Measurements from ENCODE around the gene TOX4.
"Not testable (repeated sequence)": the region's sequence is repeated elsewhere in the genome, so short reads cannot be mapped to it uniquely, and the experiment has no call there.

Gene TOX4

GRCh38 chr14:21476925-21477681, at the start of gene TOX4, which contains the start of gene RAB2B:
TSS of gene TOX4 (plus strand) at chr14:21477195. CDS start at chr14:21477279, 84 bp downstream.
TSS of gene RAB2B (minus strand) at chr14:21476959. CDS start at chr14:21476872, 87 bp downstream.
- DNase-seq, result peak; percentile 98

- peak; percentile 49 for DNase-seq
Measured at GRCh38 chr14:21428930-21429329, 48.1 kb upstream of the TOX4 start.

DNA sequence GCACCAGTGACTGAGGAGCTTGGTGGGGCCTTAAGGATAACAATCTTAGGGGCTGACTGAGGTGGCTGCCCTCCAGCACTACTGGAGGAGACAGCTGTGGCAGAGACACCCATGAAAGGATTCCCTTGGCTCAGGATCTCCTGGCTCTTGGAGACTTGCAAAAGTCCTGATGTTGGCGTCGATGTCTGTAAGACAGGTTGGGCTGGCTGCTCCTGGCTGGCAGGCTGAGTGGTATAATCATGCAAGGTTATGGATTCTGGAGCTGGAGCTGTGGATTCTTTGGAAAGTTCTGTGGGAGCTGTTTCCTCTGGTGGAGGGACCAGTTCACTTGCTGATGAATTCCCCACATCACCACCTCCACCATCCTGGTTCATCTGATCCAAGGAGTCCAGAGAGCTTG, 45.9 kb upstream of the TOX4 start:
- DNase-seq, result no peak

- DNase-seq, result no peak
Measured at GRCh38 chr14:21436567-21437062, 40.4 kb upstream of the TOX4 start.

- peak; percentile 99 for DNase-seq
Measured at GRCh38 chr14:21437063-21437901, 39.7 kb upstream of the TOX4 start.

GRCh38 chr14:21440859-21441258, 36.1 kb upstream of the TOX4 start:
- DNase-seq, result no peak

- DNase-seq, result not testable (repeated sequence)
Measured at GRCh38 chr14:21442657-21443056, 34.3 kb upstream of the TOX4 start.

DNA sequence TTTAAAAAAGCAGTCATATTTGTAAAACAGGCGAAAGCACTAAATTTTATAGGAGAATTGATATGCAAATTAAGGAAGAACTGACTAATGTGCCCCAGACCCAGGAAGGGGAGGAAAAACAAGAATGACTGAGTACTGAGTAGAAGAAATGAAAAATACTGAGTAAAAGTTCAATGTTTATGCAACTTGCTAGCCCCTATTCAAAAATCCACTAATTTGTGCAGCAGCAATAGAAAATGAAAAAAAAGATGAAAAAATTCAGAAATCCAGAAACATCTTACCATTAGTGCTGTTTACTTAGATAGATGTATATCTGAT, 27.1 kb upstream of the TOX4 start:
- no peak for DNase-seq

DNA sequence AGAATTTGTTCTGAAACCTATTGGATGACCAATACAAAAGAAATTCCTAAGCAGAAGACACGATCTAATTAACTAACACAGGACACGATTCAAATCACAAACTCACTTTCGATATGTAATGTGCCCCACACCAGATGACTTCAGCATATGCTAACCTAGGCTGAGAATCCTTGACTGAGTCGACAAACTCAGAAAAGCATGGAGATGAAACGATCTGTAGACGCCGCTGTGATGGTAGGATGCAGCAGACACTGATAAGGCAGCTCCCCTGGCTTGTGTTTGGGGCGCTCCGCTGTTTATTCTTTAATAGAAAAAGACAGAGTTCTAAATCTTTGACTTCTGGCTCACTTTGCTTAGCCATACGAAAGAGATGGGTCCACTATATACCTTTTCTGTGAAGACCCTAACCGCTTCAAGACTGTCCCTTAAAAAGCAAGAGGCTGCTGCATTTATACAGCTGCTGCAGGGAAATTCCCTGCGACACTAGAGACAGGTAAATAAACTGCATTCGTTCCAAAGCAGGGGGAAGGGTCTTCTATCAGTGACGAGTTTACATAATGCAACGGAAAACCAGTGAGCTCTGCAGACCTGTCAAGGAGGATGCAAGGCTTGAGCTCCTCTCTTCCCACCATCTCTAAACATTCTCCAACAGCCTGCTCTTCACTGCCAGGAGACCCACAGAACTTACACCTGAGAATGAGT, 22.0 kb upstream of the TOX4 start:
- no peak for DNase-seq

DNA sequence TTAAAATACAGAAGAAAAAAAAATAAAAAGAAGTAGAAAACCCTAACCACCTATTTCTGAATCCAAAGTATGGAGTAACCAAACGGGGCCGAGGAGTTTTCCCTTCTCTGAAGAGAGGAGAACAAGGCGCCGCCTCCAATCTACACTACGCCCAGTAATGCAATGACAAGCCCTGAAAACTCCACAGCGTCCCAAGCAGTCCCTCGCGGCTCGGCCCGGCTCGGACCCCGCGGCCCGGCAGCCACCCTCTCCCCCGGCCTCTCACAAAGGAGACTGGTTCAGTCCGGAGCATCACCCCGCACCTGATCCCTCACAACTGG, 21.4 kb upstream of the TOX4 start:
- no peak for DNase-seq

DNA sequence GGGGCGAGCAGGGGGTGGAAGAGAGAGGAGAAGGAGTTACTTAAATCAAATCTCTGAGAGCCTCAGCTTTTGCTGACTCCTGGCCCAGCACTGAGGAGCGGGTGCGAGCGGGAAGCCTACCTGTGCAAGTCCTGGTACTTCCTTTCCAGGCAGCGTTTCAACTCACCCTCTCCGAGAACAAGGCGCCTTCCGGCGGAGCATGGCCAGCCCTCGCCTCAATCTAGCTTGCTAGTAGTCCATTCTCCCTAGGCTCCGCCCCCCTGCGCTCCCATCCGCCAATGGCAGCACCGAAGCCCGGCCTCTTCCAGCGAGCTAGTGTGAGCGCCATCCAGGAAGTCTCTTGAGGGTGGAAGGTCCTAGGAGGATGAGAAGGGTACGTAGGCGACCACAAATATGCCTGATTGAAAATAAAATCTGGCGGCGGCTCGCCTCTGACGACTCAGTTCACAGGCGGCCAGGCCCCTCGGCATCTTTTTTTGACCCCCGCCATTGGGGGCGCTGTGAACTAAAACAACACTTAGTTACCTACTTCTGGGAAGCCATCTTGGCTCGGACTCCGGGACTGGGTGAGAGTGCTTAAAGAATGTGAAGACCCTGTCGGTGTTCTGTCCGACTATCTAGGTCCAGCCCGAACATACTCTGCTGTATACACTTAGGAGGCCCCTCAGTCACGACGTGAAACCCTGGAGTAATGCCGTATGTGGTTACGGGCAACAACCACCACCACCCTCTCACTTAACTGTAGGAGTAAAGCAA, 20.9 kb upstream of the TOX4 start, which contains the start of gene CHD8:
Gene CHD8 (minus strand): TSS at position 212 of the 756 bp plus-strand sequence. CDS start 24,480 bp downstream, outside the sequence.
- DNase-seq, result peak; percentile 99

DNA sequence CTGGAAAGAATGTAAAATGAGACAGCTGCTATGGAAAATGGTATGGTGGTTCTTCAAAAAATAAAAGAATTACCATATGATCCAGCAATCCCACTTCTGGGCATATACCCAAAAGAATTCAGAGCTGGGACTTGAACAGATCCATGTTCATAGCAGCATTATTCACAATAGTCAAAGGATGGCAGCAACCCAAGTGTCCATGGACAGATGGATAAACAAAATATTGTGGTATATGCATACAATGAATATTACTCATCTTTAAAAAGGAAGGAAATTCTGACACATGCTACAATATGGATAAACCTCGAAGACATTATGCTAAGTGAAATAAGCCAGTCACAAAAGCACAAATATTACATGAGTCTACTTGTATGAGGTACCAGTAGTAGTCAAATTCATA, 9.4 kb upstream of the TOX4 start:
- no peak for DNase-seq

- no peak for DNase-seq
Measured at GRCh38 chr14:21475767-21476522, 1.1 kb upstream of the TOX4 start.

- peak; percentile 90 for DNase-seq
Measured at GRCh38 chr14:21476523-21476924, 471 bp upstream of the TOX4 start.

DNA sequence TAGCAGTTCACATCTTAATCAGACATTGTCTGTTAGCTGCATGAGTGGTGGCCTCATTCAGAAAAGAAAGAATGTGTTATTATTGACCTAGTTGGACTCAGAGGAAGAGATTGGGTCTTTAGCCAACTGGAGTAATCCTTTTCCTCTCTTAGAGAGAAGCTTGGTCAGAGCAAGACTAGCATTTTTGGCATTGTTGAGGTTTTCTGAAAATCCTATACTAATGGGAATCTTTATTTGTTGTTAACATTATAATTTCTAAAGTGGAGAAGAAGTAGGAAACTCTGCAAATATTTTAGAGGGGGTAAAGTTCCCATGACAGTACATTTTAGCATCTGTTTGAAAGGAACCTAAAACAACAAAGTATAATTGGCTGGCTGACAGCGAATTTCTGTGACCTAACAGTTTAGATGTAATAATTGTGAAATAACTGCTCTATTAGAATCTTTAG, 9.7 kb downstream of the TOX4 start:
- no peak for DNase-seq

- no peak for DNase-seq
Measured at GRCh38 chr14:21494902-21495762, 18.1 kb downstream of the TOX4 start.

DNA sequence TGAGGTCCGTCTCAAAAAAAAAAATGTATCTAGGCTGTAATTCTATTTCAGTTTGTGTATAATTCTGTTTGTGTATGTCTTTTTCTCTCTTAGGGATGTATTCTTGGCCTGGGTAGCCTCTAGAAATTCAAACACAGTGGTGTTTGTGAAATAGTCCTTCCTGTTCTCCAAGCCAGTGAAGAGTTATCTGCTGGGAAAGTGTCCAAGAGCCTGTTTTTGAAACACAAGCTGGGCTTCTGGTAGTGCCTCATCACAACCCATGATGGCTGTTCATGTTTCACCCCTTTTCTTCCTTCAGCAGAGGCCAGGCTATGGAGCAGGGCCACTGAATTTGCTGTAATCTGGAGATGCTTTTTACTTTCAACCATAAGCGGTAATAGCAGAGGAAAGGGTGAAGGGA, 19.5 kb downstream of the TOX4 start:
- no peak for DNase-seq

GRCh38 chr14:21498540-21499526, 21.8 kb downstream of the TOX4 start:
- DNase-seq, result no peak

DNA sequence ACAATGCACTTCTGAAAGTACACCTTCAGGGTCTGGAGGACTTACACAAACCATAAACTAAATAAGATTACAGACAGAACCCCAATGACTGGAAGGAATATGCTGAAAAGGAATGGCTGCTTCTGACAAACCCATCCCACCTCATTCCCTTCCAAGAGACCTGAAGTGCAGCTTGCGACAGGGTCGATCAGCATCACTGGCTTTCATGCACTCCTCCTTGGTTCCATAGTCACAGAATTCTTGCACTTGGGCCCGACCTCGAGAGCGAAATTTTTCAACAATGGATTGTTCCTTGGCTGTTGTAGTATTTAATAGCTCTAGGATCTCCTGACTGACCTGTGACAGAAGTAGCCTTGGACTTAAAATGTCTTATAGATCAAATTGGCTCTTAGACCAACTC, 24.6 kb downstream of the TOX4 start:
- DNase-seq, result no peak
